ENCODE measurements around the gene IL17RC. TPM values are rescaled to one million over a fixed set of nuclear protein-coding genes. Genes with fewer than 3 reads are reported as not detected.
"Not testable (repeated sequence)": the region's sequence is repeated elsewhere in the genome, so short reads cannot be mapped to it uniquely, and the experiment has no call there.

IL17RC gene
- total RNA-seq, 2 experiments from 2014 or later, result 0.22 to 0.32 TPM

- Mint-ChIP-seq H3K27me3 (no peaks in the 10 kb centered on the region), H3K9me3 (no peaks in the 10 kb centered on the region), H3K36me3 (ENCODE audit: low read depth) (no peaks in the 10 kb centered on the region), H3K27ac (no peak overlapping the region), H3K4me1 (ENCODE audit: low read depth) (no peaks in the 10 kb centered on the region), H3K4me3 (no peak overlapping the region)
- ChIA-PET POLR2A (no interaction called here), CTCF (interaction anchor here (1.7 kb wide), 1 partner anchor 57 kb away, joined by 5 read pairs; no protein-coding TSS in a partner anchor)
- TF ChIP-seq CTCF (IDR thresholded peaks at IDR 0.05), result no peak
- no peak for ATAC-seq
- no peak for DNase-seq
- intact Hi-C loops (cut with micrococcal nuclease), result no loop called here
Observed at GRCh38 chr3:9875448-9875847, 41.5 kb upstream of the IL17RC start.

- intact Hi-C loops (cut with micrococcal nuclease), result not testable (repeated sequence)
- CTCF ChIA-PET, result interaction anchor here (0.7 to 1.7 kb wide), 2 partner anchors 24 to 57 kb away, joined by 3 to 5 read pairs; no protein-coding TSS in a partner anchor
Observed at GRCh38 chr3:9876255-9876654, 40.6 kb upstream of the IL17RC start.

GRCh38 chr3:9876991-9877390 is 39.9 kb upstream of the IL17RC start:
- Mint-ChIP-seq H3K36me3 (ENCODE audit: low read depth) (no peaks in the 10 kb centered on the region), H3K27me3 (no peaks in the 10 kb centered on the region), H3K4me1 (ENCODE audit: low read depth) (no peaks in the 10 kb centered on the region), H3K27ac (no peak overlapping the region), H3K9me3 (no peaks in the 10 kb centered on the region), H3K4me3 (no peak overlapping the region)
- POLR2A ChIA-PET, result interaction anchor here (1.0 kb wide), 1 partner anchor 60 kb away, joined by 3 read pairs; no protein-coding TSS in a partner anchor
- peak; percentile 55 for ATAC-seq
- no peak for TF ChIP-seq CTCF (IDR thresholded peaks at IDR 0.05)
- DNase-seq, result peak; percentile 19
- CTCF ChIA-PET, result interaction anchor here (0.7 to 1.7 kb wide), 2 partner anchors 25 to 56 kb away, joined by 3 to 5 read pairs; no protein-coding TSS in a partner anchor
- intact Hi-C loops (cut with micrococcal nuclease), result no loop called here

More at GRCh38 chr3:9876255-9876654, 40.6 kb upstream of the IL17RC start:
- H3K4me1 Mint-ChIP-seq (ENCODE audit: low read depth); ATAC-seq; DNase-seq; H3K27me3 Mint-ChIP-seq; H3K27ac Mint-ChIP-seq; H3K9me3 Mint-ChIP-seq; POLR2A ChIA-PET; H3K4me3 Mint-ChIP-seq; H3K36me3 Mint-ChIP-seq (ENCODE audit: low read depth): not testable (repeated sequence)

GRCh38 chr3:9878700-9879099 is 38.2 kb upstream of the IL17RC start:
- no peak for ATAC-seq
- no peak overlapping the region for H3K27ac Mint-ChIP-seq
- H3K27me3 Mint-ChIP-seq, result no peaks in the 10 kb centered on the region

GRCh38 chr3:9879830-9880549 is 36.9 kb upstream of the IL17RC start, which contains the start of gene CIDEC:
Gene CIDEC, minus strand, starts transcription at chr3:9880253. Its CDS starts 1,767 bp downstream, at chr3:9878486.
- no peak for ATAC-seq

More at GRCh38 chr3:9878700-9879099, 38.2 kb upstream of the IL17RC start:
- Mint-ChIP-seq H3K36me3 (ENCODE audit: low read depth) (no peaks in the 10 kb centered on the region), H3K4me1 (ENCODE audit: low read depth) (no peaks in the 10 kb centered on the region), H3K9me3 (no peaks in the 10 kb centered on the region), H3K4me3 (no peak overlapping the region)
- ChIA-PET POLR2A (interaction anchor here (0.6 to 1.5 kb wide), 2 partner anchors 10 to 13 kb away, joined by 3 to 4 read pairs; no protein-coding TSS in a partner anchor), CTCF (interaction anchor here (1.2 kb wide), 1 partner anchor 54 kb away, joined by 3 read pairs; no protein-coding TSS in a partner anchor)
- TF ChIP-seq CTCF (IDR thresholded peaks at IDR 0.05), result no peak
- no peak for DNase-seq
- intact Hi-C loops (cut with micrococcal nuclease), result no loop called here

More at GRCh38 chr3:9879830-9880549, 36.9 kb upstream of the IL17RC start, which contains the start of gene CIDEC:
- DNase-seq, result no peak
- no peaks in the 10 kb centered on the region for H3K9me3 Mint-ChIP-seq
- intact Hi-C loops (cut with micrococcal nuclease), result no loop called here
- no peaks in the 10 kb centered on the region for H3K4me1 Mint-ChIP-seq (ENCODE audit: low read depth)
- no peak within 1 kb of the TSS for H3K4me3 Mint-ChIP-seq
- H3K36me3 Mint-ChIP-seq (ENCODE audit: low read depth), result no peaks in the 10 kb centered on the region
- TF ChIP-seq CTCF (IDR thresholded peaks at IDR 0.05), result no peak
- H3K27me3 Mint-ChIP-seq, result no peaks in the 10 kb centered on the region
- CTCF ChIA-PET, result interaction anchor here (0.8 kb wide), 1 partner anchor 11 kb away, joined by 3 read pairs; no protein-coding TSS in a partner anchor
- H3K27ac Mint-ChIP-seq, result no peak within 1 kb of the TSS
- POLR2A ChIA-PET, result interaction anchor here (0.8 to 1.5 kb wide), 2 partner anchors 11 to 13 kb away, joined by 3 to 4 read pairs; no protein-coding TSS in a partner anchor
